Glomerular visceral epithelial cell (primary cell): ENCODE data around the gene ELMO1.

Experiments
- DNase-seq: peaks from one replicate; pipeline ENCODE4 v3.0.0-alpha.2; 2016; ENCODE audit errors: extremely low spot score

The ELMO1 gene

DNA sequence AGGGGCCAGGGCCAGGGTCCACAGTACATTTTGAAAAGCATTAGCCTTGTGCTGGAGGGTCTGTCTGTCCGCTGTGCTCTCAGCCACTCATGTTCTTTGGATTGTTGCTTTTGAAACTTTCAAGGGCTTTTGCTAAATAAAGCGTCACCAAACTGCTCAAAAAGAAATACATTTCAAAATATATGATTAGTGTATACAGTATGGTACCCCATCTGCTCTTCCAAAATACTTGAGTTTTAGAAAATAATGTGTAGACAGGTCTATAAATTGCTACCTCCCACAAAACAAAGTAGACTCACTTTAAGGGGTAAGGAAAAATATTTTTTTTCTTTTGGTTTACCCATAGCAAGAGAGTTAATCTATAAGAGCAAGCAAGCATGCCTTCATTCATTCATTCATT, 530.1 kb downstream of the ELMO1 start:
- no peak for DNase-seq

DNA sequence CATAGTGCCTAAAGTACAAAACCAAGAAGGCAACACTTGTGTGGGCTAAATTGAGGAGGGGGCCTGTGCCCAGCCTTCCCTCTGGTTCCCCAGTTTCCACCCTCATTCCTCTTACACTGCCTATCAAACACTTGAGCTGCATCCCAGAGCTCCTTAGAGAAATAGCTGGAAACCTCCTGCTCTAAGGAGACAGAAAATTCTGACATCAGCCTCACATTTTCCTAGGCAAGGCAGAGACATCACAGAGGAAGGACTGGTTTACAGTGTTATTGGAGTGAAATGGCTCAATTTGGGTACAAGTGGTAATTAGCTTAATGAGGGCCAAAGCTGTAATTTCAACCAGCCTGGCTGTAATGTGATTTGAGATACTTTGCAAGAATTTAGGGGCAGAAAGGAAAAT, 532.0 kb downstream of the ELMO1 start:
- no peak for DNase-seq

DNA sequence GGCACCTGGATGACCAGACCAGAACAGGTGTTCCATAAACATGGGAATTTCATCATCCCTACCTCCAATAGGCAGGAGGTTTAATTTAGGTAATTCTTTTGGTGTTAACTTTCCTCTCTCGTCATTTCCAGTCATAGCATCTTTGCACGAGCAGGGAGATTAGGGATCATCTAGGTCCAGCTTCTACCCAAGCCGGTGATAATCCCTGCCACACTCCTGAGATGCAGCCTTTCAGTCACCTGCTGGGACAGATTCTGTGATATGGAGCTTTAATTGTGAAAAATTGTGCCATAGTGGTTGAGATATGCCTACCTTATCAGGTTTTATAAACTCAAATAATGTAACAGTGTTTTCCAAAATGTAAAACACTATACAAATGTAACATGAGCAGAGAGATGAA, 532.5 kb downstream of the ELMO1 start:
- no peak for DNase-seq

DNA sequence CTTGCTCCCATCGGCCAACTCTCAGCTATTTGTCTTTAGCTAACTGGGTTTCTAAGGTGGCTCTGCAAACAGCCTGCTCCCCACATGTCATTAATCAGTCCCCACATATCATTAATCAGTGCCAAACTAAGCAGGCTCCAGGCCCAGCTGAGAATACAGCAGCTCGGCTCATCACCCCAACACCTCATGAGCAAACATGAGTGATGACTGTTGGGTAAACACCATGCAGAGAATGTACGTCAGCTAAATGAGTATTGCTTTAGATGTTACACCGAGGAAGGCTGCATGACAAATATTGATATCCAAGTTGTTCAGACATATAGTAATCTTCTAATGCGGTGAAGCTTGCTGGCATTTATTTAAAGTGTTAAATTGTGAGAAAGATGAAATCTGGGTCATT, 536.9 kb downstream of the ELMO1 start:
- no peak for DNase-seq

DNA sequence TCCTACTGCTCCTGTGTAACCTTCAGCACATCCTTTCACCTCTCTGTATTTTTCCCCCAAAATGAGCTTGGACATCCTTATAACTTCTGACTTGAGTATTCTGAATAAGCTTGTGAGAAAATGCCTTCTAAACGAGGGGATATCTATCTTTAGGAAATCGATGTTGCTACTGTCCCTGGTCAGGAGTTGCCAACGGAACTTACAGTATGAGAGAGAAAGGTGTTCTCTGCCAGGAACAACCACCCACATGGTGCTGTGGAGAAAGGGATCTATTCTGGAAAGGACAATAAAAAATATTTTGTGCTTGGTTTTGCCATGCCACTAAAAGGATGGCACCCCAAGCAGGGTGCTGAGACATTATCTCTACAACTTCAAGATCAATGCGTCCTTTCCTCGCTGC, 537.8 kb downstream of the ELMO1 start:
- no peak for DNase-seq

DNA sequence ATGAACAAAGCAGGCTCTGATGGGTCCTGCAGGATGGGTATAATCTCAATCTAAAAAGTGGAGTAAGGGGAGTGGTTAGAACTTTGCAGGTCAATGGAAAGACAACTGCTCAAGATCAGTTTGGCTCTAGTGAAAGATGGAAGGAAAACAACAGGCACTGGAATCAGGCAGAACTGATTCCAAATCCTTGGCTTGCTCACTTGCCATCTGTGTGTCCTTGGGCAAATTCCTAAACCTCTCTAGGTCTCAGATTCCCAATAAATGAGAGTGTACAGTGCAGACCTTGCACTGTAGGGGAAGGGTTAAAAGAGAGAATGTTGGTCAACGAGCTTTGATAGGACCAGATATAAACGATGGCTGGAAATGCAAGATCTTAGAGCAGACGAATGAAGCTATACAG, 538.3 kb downstream of the ELMO1 start:
- DNase-seq = no peak

DNA sequence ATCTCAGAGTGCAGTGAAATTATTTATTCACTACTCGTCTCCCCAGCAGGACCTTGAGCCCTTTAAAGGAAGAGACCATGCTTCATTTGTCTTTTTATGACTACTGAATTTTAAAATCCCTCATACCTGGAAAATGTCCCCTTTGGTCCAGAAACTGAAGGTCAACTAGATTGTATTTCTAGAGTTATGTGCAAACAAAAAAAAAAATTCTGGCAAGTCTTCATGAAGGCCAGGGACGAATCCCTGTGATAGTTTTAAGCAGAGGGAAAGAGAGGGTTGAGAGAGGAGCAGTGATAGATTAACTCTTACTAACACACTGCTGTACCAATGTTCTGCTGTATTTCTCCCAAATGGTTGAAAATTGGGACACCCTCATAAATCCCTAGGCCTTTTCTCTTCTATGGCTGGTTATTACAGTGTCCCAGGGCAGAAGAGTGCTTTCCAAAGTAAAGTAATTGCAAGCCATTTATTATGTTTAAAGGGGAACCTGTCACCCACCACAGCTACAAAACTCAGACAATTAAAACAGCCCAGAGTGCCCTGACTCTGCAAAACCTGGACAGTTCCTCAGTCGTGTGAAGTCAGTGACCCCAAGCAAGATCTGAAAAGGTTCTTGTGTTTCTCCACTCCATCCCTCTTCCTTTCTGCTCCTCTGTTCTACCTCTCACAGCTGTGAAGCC, 541.6 kb downstream of the ELMO1 start:
- DNase-seq = no peak

DNA sequence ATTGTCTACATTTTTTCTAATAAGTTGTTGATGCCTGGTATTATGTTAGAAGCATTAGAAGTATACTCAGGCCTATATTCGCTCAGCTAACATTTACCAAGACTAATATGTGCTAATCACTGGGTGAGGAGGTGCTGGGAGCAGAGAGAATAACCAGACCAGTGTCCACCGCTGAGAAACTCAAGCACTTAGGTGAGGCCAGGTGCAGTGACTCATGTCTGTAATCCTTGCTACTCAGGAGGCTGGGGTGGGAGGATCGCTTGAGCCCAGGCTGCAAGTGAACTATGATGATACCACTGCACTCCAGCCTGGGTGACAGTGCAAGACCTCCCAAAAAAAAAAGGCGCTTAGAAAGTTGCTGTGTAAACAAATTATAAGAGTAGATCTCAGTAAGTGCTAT, 542.2 kb downstream of the ELMO1 start:
- DNase-seq = no peak

DNA sequence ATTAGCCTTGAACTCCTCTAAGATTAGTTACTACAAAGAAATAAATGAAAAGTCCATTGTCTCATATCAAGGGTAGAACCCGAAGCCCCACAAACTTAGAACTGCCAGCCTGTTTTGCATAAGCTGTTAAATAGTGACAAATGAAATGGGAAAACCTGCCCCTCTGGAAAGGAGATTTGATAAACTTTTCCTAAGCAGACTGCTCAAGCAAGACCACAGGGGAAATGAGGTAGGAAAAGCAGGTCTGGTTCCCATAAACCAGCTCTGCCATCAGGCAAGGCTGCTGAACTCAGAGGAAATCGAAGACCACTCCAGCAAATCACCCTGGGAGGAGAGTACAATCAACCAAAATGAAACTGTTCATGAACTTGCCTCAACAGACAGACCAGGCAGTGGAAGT, 542.8 kb downstream of the ELMO1 start:
- DNase-seq = no peak

DNA sequence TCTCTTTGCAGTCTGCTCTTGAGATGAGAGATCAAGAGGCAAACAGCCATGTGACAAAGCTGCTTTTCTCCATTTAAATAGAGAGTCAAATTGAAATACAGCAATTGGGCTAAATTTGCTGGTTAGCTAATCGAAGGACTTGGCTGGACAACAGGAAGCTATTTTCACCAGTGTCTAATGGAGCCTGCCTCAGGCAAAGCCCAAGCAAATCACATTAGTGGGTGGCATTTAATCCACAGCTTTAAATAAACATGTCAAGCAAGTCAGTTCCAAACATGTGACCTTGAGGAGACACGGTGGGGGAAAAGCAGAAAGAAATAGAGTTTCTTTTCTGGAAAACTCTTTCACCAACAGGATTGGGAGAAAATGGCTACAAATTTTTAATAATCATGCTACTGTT, 543.9 kb downstream of the ELMO1 start:
- no peak for DNase-seq

DNA sequence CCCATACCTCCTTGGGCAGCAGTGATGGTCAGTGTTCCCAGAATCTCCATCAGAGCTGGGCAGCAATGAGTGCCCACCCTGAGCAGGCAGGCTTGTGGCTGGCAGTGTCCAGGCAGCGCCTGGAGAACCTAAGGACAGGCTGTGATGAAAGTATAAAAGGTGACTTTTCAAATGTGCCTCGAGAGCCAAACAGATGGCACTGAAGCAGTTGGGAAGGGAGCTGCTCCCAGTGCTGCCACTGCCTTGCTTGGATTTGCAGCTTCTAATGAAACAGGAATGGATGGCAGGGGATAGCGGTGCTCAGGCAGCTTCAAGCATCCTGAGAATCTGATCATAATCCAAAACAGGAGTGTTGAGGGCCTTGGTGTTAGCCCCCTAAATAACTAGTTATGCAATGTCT, 544.6 kb downstream of the ELMO1 start:
- DNase-seq = no peak

DNA sequence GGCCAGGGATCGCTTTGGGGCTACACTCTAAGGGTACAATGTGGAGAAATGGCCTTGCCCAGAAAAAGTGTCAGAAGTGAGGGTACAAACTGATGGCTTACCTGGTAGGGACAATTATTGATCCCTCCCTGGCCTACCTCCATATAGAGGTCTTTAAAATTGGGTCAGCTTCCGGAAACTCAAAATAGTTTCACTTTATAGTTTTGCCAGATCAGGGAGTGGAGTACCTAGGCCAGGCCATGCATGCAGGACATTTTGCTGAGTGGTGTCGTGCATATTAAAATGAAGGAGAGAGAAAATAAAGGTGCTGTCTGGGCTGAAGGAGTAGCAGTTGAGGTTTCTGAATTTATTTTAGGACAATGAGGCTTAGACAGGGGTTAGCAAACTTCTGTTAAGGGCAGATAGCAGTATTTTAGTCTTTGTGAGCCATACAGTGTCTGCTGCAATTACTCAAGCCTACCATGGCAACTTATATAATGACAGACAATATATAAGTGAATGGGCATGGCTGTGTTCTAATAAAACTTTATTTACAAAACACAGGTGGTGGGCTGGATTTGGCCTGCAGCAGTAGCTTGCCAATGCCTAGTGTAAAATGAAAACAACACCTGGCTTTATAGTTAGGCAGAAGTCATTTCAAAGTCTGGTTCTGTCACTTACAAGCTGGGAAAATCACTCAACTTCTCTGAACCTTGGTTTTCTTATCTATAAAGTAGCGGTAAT, 547.5 kb downstream of the ELMO1 start:
- DNase-seq = no peak

DNA sequence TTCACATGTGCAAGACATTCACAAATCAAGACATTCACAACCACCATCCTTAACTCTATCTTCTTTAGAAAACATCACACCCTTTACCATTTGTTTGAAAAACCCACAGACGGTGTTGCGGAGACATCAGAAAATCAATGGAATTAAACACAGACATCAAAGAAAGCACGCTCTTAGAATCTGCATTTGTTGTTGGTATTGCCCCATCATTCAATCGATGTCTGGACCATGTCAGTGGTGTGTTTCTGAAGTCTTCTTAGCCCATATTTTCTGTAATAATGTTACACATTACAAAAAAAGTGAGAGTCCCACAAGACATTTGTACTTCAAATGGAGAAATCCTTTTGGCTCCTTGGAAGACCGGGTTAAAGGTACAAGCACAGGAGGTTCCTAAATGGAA, 550.5 kb downstream of the ELMO1 start:
- no peak for DNase-seq

DNA sequence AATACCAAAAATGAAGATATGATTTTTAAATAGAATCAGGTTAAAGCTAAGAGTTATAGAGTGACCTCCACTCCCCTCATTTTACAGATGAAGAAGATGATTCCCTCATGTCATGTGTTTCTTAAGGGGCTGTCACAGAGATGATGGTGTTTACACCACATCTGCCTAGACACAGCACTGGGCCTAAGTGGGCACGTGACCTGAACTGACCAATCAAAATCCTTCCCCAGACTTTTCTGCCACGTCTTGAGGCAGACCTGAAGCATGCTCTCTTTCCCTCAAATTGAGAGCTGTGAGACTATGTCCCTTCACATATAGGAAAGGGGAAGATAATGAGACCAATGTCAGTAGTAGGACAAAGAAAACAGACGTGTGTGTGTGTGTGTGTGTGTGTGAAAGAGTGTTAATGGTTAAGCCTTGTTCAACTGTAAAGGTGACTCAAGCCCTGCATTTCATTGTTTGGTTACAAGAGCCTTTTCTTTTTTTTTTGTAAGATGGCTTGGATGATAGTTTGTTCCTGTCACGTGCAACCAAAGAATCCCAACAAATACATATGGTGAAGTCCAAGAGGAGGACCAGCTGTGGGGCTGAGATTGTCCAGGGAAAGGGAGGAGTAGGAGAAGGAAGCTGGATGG, 551.6 kb downstream of the ELMO1 start:
- no peak for DNase-seq

DNA sequence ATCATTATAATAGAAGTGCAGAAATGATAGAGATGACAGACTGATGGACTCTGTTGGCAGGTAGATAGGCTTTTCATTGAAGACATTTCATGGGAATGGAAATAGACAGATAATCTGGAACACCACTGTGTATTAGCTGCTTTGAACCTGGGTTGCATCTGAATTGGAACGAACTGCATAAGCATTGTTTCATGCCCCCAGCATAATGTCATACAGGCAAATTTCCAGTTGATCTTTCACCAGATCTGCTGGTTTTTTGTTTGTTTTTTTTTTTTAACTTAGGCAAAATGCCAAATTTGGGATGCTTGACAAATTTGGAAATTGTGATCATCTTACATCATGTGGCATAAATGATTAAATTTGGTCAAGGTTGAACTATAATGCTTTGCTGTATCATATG, 552.2 kb downstream of the ELMO1 start:
- DNase-seq = no peak

DNA sequence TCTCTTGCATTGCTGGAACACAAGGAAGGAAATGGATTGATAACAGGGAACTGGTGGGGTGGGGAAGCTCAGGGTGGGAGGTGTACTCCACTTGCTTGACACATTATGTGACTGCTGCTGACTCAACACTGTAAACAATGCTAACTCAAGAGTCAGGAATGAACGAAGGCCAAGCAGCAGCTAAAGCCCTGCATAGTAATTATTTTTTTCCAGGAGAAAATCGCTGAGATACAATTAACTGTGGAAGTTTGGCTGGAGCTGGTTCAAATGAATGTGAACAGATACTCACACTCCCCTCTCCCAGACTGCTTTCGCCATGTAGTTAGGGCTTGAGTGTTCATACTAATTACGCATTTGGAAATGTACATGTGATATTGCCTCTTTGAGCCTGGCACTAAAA, 553.5 kb downstream of the ELMO1 start:
- no peak for DNase-seq

DNA sequence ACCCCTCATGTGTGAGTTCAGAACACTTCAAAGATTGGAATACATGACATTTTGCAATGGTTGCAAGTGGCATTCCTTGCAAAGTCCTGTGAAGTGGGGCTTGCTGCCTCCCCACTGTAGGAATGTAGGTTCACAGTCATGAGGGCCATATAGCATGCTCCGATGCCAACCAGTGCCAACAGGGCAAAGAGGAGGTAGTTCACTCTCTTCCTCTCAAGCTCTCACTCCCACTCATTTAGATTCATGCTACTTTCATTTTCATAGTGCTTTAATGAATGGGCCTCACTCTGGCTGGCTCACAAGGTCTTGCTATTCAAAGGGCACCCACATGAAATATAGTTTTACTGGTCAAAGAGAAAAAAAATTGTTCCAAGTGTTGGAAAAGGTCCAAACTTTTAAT, 554.5 kb downstream of the ELMO1 start:
- DNase-seq = no peak

DNA sequence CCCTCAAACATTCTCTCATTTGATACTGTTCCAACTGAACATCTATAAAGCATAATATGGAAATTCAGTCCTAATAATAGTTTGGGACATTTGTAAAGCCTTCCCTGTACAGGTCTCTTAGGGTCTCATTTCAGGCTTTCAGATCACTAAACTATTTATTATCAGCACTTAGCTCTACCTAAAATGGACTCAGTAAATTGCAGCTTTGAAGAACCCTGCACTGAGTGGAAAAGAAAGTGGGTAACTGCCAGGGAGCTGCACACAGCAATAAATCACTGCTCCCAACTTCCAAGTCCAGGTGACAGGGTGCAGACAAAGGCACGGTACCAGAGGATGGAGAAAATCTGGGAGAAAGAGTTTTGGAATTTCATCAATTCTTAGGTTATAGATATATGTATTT, 559.5 kb downstream of the ELMO1 start:
- no peak for DNase-seq

DNA sequence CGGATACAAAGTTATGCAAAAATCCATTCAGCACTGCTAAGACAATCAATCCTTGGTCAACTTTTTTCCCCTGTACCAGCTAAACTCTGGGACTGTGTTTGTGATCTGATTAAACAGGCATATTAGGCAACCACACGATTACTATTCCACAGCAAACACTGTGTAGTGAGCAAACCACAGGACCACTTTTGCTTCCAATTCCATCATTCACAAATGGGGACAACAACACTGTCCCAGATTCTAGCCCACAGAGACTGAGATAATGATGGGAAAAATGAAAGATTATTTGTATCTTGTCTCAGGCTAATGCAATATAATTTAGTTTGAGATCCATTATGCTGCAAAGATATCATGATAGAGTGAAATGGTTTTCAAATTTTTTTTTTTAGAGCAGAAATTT, 560.7 kb downstream of the ELMO1 start:
- no peak for DNase-seq

DNA sequence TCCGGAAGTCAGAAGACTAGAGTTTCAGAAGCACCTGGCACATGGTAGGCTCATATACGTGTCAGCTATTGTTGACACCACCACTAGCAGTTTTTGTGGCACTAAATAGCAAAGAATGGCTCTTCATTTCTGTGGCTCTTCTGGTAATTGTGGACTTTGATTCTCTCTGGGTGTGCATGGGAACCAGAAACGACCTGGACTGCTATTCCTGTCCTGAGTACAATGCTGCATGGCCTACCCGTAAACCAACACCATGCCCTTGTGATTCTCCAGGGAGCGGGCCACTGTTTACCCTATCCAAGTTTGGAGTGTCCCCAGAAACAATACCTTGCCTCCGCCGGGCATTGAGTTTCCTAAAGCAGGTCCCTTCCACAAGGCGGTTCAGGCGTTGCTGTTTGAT, 561.4 kb downstream of the ELMO1 start:
- DNase-seq = no peak

DNA sequence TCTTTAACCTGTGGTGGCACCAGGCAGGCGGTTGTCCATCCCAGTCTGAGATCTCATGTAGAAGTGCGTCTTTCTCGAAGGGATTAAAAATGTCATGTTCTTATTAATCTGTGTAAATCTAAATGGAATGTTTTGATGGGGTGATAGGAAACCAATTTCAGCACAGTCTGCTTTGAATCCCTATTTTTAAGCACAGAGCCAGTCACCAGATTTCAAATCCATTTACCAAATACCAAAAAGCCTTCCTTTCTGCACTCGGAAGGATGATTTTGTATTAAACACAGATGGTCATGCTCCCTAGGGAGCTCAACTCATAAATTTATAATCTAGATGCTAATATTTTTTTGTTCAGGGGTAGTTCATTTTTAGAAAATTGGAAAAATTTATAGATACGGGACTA, 563.8 kb downstream of the ELMO1 start:
- DNase-seq = no peak

DNA sequence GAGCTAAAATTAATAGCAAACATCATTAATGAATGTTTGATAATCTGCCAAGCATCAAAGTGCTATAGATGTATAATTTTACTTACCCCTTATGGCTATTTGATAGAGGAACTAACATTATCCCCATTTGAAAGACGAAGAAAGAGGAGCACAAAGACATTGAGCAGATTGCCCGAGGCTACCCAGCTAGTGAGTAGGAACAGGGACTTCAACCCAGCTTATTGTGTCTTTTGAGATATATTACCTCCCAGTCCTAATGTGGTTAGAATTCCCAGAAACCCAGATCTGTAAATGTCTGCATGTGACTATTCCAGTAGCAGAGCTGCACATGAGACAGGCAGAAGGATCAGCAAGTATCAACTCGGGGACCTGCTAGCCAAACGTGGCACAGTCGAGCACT, 564.3 kb downstream of the ELMO1 start:
- no peak for DNase-seq

DNA sequence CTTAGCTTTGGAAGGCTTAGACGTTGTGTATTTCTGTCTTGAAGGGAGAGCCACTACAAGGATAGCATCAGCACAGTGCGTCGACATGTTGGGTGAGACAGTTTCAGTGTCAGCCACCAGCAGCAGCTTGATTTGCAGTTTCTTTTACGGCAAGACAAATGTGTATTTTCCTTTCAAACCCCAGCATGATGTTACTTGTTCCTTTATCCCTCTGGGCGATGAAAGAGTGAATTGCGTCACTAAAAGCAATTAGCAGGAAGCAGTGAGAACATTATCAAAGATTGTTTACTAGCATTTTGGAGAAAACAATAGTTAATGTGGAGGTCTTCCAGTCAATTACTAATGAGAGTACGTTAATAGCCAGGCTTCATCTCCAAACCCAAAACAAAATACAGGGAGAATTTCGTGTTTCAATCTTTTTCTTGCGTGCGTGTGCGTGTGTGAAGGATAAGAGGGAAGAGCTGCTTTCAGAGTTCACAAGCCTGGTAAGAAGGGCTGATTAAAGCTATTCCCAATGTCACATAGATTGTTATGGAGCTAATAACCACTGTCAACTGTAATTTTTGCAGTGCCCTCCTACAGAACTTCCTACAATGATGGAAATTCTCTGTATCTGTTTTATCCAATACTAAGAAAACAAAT, 567.3 kb downstream of the ELMO1 start:
- no peak for DNase-seq
